ENCODE results near the gene ZNF529. TPM values are rescaled to one million over a fixed set of nuclear protein-coding genes. Genes with fewer than 3 reads are reported as not detected.

ZNF529 gene
- total and polyA plus RNA-seq, 2 of the 13 experiments (the other 11 are each of a cell fraction or from before 2014, with no cell fraction given), result 9.3 to 10.6 TPM

- peak; percentile 67 for TF ChIP-seq HNRNPLL (IDR thresholded peaks at IDR 0.05; ENCODE audit: low read depth, low read length, poor library complexity, severe bottlenecking)
- peak; percentile 59; the same call in 1 of the 2 replicates for TF ChIP-seq BRF2 (CRISPR knock-in tag; IDR thresholded peaks at IDR 0.05)
- no peak for TF ChIP-seq TMF1 (CRISPR knock-in tag; IDR thresholded peaks at IDR 0.05; ENCODE audit: low read depth)
- TF ChIP-seq BRD4 (CRISPR knock-in tag; IDR thresholded peaks at IDR 0.05), result 0 out of 2 replicates have a peak, but pooled peaks have one; percentile 56
- TF ChIP-seq, protein P1, sequence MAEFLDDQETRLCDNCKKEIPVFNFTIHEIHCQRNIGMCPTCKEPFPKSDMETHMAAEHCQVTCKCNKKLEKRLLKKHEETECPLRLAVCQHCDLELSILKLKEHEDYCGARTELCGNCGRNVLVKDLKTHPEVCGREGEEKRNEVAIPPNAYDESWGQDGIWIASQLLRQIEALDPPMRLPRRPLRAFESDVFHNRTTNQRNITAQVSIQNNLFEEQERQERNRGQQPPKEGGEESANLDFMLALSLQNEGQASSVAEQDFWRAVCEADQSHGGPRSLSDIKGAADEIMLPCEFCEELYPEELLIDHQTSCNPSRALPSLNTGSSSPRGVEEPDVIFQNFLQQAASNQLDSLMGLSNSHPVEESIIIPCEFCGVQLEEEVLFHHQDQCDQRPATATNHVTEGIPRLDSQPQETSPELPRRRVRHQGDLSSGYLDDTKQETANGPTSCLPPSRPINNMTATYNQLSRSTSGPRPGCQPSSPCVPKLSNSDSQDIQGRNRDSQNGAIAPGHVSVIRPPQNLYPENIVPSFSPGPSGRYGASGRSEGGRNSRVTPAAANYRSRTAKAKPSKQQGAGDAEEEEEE (CRISPR knock-in tag; IDR thresholded peaks at IDR 0.05; ENCODE audit: borderline replicate concordance), result no peak
- peak; percentile 28; the same call in 1 of the 2 replicates for TF ChIP-seq ZNF296 (CRISPR knock-in tag; conservative IDR thresholded peaks at IDR 0.05)
- no peak for TF ChIP-seq ZNF468 (CRISPR knock-in tag; IDR thresholded peaks at IDR 0.05)
- TF ChIP-seq, protein P2, sequence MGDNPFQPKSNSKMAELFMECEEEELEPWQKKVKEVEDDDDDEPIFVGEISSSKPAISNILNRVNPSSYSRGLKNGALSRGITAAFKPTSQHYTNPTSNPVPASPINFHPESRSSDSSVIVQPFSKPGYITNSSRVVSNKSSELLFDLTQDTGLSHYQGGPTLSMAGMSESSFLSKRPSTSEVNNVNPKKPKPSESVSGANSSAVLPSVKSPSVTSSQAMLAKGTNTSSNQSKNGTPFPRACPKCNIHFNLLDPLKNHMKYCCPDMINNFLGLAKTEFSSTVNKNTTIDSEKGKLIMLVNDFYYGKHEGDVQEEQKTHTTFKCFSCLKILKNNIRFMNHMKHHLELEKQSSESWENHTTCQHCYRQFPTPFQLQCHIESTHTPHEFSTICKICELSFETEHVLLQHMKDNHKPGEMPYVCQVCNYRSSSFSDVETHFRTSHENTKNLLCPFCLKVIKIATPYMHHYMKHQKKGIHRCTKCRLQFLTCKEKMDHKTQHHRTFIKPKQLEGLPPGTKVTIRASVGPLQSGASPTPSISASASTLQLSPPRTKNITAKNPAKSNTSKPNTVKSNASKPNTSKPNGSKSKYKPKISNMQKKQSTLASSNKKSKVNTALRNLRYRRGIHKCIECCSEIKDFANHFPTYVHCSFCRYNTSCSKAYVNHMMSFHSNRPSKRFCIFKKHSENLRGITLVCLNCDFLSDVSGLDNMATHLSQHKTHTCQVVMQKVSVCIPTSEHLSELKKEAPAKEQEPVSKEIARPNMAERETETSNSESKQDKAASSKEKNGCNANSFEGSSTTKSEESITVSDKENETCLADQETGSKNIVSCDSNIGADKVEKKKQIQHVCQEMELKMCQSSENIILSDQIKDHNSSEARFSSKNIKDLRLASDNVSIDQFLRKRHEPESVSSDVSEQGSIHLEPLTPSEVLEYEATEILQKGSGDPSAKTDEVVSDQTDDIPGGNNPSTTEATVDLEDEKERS (CRISPR knock-in tag; IDR thresholded peaks at IDR 0.05), result 0 out of 2 replicates have a peak, but pooled peaks have one; percentile 72
- TF ChIP-seq ZNF660 (CRISPR knock-in tag; IDR thresholded peaks at IDR 0.05; ENCODE audit: borderline replicate concordance, low read depth), result no peak
- TF ChIP-seq ZNF205 (CRISPR knock-in tag; IDR thresholded peaks at IDR 0.05), result no peak
- TF ChIP-seq RFXAP (CRISPR knock-in tag; IDR thresholded peaks at IDR 0.05; ENCODE audit: borderline replicate concordance), result peak; percentile 67
- TF ChIP-seq SOX13 (IDR thresholded peaks at IDR 0.05), result 0 out of 2 replicates have a peak, but pooled peaks have one; percentile 5
- peak in 1 of 2 experiments; percentile 13; a peak in 1 of 4 replicates for TF ChIP-seq SOX13 (CRISPR knock-in tag; conservative IDR thresholded peaks at IDR 0.05 in 1 of 2, IDR thresholded peaks at IDR 0.05 in 1 of 2)
- peak; percentile 93; the same call in 1 of the 2 replicates for TF ChIP-seq ZNF543 (CRISPR knock-in tag; IDR thresholded peaks at IDR 0.05)
- TF ChIP-seq FOXA3 (CRISPR knock-in tag; IDR thresholded peaks at IDR 0.05), result no peak; the same call in 1 of the 2 replicates
- TF ChIP-seq ZNF234 (CRISPR knock-in tag; conservative IDR thresholded peaks at IDR 0.05), result 0 out of 2 replicates have a peak, but pooled peaks have one; percentile 81
- TF ChIP-seq RFX3 (CRISPR knock-in tag; IDR thresholded peaks at IDR 0.05), result no peak
- TF ChIP-seq ZNF577 (CRISPR knock-in tag; IDR thresholded peaks at IDR 0.05; ENCODE audit: borderline replicate concordance, low read depth), result no peak
- no peak for TF ChIP-seq PLSCR1 (CRISPR knock-in tag; IDR thresholded peaks at IDR 0.05; ENCODE audit: borderline replicate concordance)
- peak; percentile 79; the same call in 1 of the 2 replicates for TF ChIP-seq BCL3 (CRISPR knock-in tag; IDR thresholded peaks at IDR 0.05)
- no peak for TF ChIP-seq ZNF619 (CRISPR knock-in tag; IDR thresholded peaks at IDR 0.05)
These were observed 44.7 kb downstream of the ZNF529 start, which contains the start of gene ZNF260 (continued) for GRCh38 chr19:36528194-36528920.

All from HepG2 (cell line).